HEK293 (cell line): ENCODE data around the gene PSMD12.

Experiments used
- CTCF ChIA-PET: fragments of 350-600 bp; formaldehyde crosslinking; extraction: SDS; loops from one replicate; lab custom pipeline; 2021; ENCODE audit warnings: antibody characterized with exemption; lab: Yijun Ruan, JAX
- POLR2A ChIA-PET: fragments of 300-600 bp; formaldehyde crosslinking; extraction: SDS; loops from one replicate; lab custom pipeline; 2020; ENCODE audit warnings: antibody characterized with exemption, inconsistent platforms; lab: Yijun Ruan, JAX
- H3K27ac ChIP-seq: fragments of 200-500 bp; sonication (Bioruptor generic); 2 replicates; pipeline ENCODE4 v1.5.1; 2014; ENCODE audit warnings: low read depth, low read length, control low read depth, inconsistent platforms; ENCODE audit errors: extremely low read depth
- H3K36me3 ChIP-seq, 2 experiments: fragments of 200-500 bp in 1 of 2; sonication (Bioruptor generic) in 1 of 2; 1 replicate in 1 of 2; 2 replicates in 1 of 2; pipeline ENCODE4 v1.5.1; 2014 to 2017; ENCODE audit warnings: inconsistent platforms in 2 of 2, low read length in 2 of 2; ENCODE audit not compliant: control insufficient read depth in 2 of 2, insufficient read depth in 1 of 2
- H3K4me1 ChIP-seq: fragments of 200-500 bp; sonication (Bioruptor generic); 2 replicates; pipeline ENCODE4 v1.5.1; 2014; ENCODE audit warnings: mild to moderate bottlenecking, low read length, inconsistent platforms; ENCODE audit not compliant: control insufficient read depth, insufficient read depth
- H3K4me3 ChIP-seq: 2 replicates; pipeline ENCODE4 v1.5.1; 2011; ENCODE audit warnings: low read depth, mild to moderate bottlenecking, control low read depth, low read length, moderate library complexity
- H3K9me3 ChIP-seq: fragments of 200-500 bp; sonication (Bioruptor generic); 2 replicates; pipeline ENCODE4 v1.5.1; 2014; ENCODE audit warnings: low read depth, low read length, inconsistent platforms; ENCODE audit not compliant: control insufficient read depth, insufficient read depth
- GLI4 ChIP-seq: fragments of 450-650 bp; formaldehyde crosslinking; IDR thresholded peaks from 2 replicates; pipeline ENCODE4 v1.5.1; 2016; ENCODE audit warnings: missing biosample characterization, missing genetic modification characterization
- HIC1 ChIP-seq: fragments of 450-650 bp; formaldehyde crosslinking; IDR thresholded peaks from 2 replicates; pipeline ENCODE4 v1.5.1; 2016; ENCODE audit warnings: missing biosample characterization, missing genetic modification characterization
- HOXA7 ChIP-seq: sonication (generic); formaldehyde crosslinking; IDR thresholded peaks from 2 replicates; pipeline ENCODE4 v1.8.1; 2022; ENCODE audit warnings: missing genetic modification reagents, borderline replicate concordance
- KLF17 ChIP-seq: fragments of 450-650 bp; formaldehyde crosslinking; IDR thresholded peaks from 2 replicates; pipeline ENCODE4 v1.5.1; 2016; ENCODE audit warnings: missing biosample characterization, missing genetic modification characterization
- MYNN ChIP-seq: fragments of 450-650 bp; formaldehyde crosslinking; IDR thresholded peaks from 2 replicates; pipeline ENCODE4 v1.5.1; 2016; ENCODE audit warnings: missing biosample characterization, missing genetic modification characterization, borderline replicate concordance
- PRDM4 ChIP-seq: fragments of 450-650 bp; formaldehyde crosslinking; IDR thresholded peaks from 2 replicates; pipeline ENCODE4 v1.5.1; 2017; ENCODE audit warnings: missing biosample characterization, missing genetic modification characterization
- SP2 ChIP-seq: fragments of 450-650 bp; formaldehyde crosslinking; IDR thresholded peaks from 2 replicates; pipeline ENCODE4 v1.5.1; 2016; ENCODE audit warnings: missing biosample characterization, missing genetic modification characterization
- SP3 ChIP-seq: fragments of 450-650 bp; formaldehyde crosslinking; IDR thresholded peaks from 2 replicates; pipeline ENCODE4 v1.5.1; 2016; ENCODE audit warnings: missing biosample characterization, missing genetic modification characterization
- ZBTB1 ChIP-seq: fragments of 450-650 bp; formaldehyde crosslinking; IDR thresholded peaks from 2 replicates; pipeline ENCODE4 v1.5.1; 2016; ENCODE audit warnings: missing biosample characterization, missing genetic modification characterization
- ZBTB10 ChIP-seq: fragments of 450-650 bp; formaldehyde crosslinking; IDR thresholded peaks from 2 replicates; pipeline ENCODE4 v1.5.1; 2016; ENCODE audit warnings: missing biosample characterization, missing genetic modification characterization
- ZBTB17 ChIP-seq: fragments of 450-650 bp; formaldehyde crosslinking; IDR thresholded peaks from 2 replicates; pipeline ENCODE4 v1.5.1; 2016; ENCODE audit warnings: missing biosample characterization, missing genetic modification characterization
- ZBTB8A ChIP-seq: fragments of 450-650 bp; formaldehyde crosslinking; IDR thresholded peaks from 2 replicates; pipeline ENCODE4 v1.5.1; 2016; ENCODE audit warnings: missing biosample characterization, missing genetic modification characterization
- ZFP41 ChIP-seq: fragments of 450-650 bp; formaldehyde crosslinking; IDR thresholded peaks from 2 replicates; pipeline ENCODE4 v1.5.1; 2016; ENCODE audit warnings: missing biosample characterization, missing genetic modification characterization, borderline replicate concordance
- ZNF16 ChIP-seq: fragments of 450-650 bp; formaldehyde crosslinking; IDR thresholded peaks from 2 replicates; pipeline ENCODE4 v1.5.1; 2016; ENCODE audit warnings: low read depth, missing biosample characterization, missing genetic modification characterization
- ZNF2 ChIP-seq: fragments of 450-650 bp; formaldehyde crosslinking; IDR thresholded peaks from 2 replicates; pipeline ENCODE4 v1.5.1; 2016; ENCODE audit warnings: missing biosample characterization, missing genetic modification characterization
- ZNF23 ChIP-seq: fragments of 450-650 bp; formaldehyde crosslinking; IDR thresholded peaks from 2 replicates; pipeline ENCODE4 v1.5.1; 2016; ENCODE audit warnings: missing biosample characterization, missing genetic modification characterization, borderline replicate concordance
- ZNF239 ChIP-seq: fragments of 450-650 bp; formaldehyde crosslinking; IDR thresholded peaks from 2 replicates; pipeline ENCODE4 v1.5.1; 2016; ENCODE audit warnings: missing biosample characterization, missing genetic modification characterization
- ZNF248 ChIP-seq: fragments of 450-650 bp; formaldehyde crosslinking; IDR thresholded peaks from 2 replicates; pipeline ENCODE4 v1.5.1; 2017; ENCODE audit warnings: missing biosample characterization, missing genetic modification characterization
- ZNF335 ChIP-seq: fragments of 450-650 bp; formaldehyde crosslinking; conservative IDR thresholded peaks from 2 replicates; pipeline ENCODE4 v1.5.1; 2016; ENCODE audit warnings: missing biosample characterization, missing genetic modification characterization
- ZNF341 ChIP-seq: fragments of 450-650 bp; formaldehyde crosslinking; IDR thresholded peaks from 2 replicates; pipeline ENCODE4; 2016; ENCODE audit warnings: low read depth, missing biosample characterization, missing genetic modification characterization
- ZNF366 ChIP-seq: fragments of 450-650 bp; formaldehyde crosslinking; conservative IDR thresholded peaks from 2 replicates; pipeline ENCODE4 v1.5.1; 2016; ENCODE audit warnings: missing biosample characterization, missing genetic modification characterization
- ZNF549 ChIP-seq: fragments of 450-650 bp; IDR thresholded peaks from 2 replicates; pipeline ENCODE4 v1.5.1; 2018; ENCODE audit warnings: missing biosample characterization, missing genetic modification characterization, mild to moderate bottlenecking, inconsistent platforms, moderate library complexity
- ZNF660 ChIP-seq: fragments of 450-650 bp; IDR thresholded peaks from 2 replicates; pipeline ENCODE4 v1.5.1; 2018; ENCODE audit warnings: missing biosample characterization, mild to moderate bottlenecking, missing genetic modification characterization
- ZNF692 ChIP-seq: fragments of 450-650 bp; formaldehyde crosslinking; IDR thresholded peaks from 2 replicates; pipeline ENCODE4 v1.5.1; 2016; ENCODE audit warnings: missing biosample characterization, missing genetic modification characterization
- ZNF768 ChIP-seq: fragments of 450-650 bp; formaldehyde crosslinking; IDR thresholded peaks from 2 replicates; pipeline ENCODE4 v1.5.1; 2018; ENCODE audit warnings: missing biosample characterization, mild to moderate bottlenecking, missing genetic modification characterization
- ZNF843 ChIP-seq: fragments of 450-650 bp; formaldehyde crosslinking; IDR thresholded peaks from 2 replicates; pipeline ENCODE4 v1.5.1; 2016; ENCODE audit warnings: missing biosample characterization, missing genetic modification characterization
- ZXDB ChIP-seq: fragments of 450-650 bp; formaldehyde crosslinking; IDR thresholded peaks from 2 replicates; pipeline ENCODE4 v1.5.1; 2016; ENCODE audit warnings: missing biosample characterization, missing genetic modification characterization

PSMD12 gene

GRCh38 chr17:67374329-67375053 lies 8.1 kb upstream of the PSMD12 start (continued):
- TF ChIP-seq ZBTB10 (tag by site-specific recombination): no peak
- TF ChIP-seq HOXA7: no peak
- TF ChIP-seq SP2 (tag by site-specific recombination): peak; percentile 62
- no peak for TF ChIP-seq ZNF239 (tag by site-specific recombination)
- peak; percentile 34; the same call in 1 of the 2 replicates for TF ChIP-seq KLF17 (tag by site-specific recombination)
- TF ChIP-seq ZNF366 (tag by site-specific recombination): 0 out of 2 replicates have a peak, but pooled peaks have one; percentile 20
- peak; percentile 51; the same call in 1 of the 2 replicates for TF ChIP-seq SP3
- no peak for TF ChIP-seq ZNF549 (tag by site-specific recombination)
- TF ChIP-seq ZBTB17 (tag by site-specific recombination): peak; percentile 69
- TF ChIP-seq ZNF692 (tag by site-specific recombination): no peak
- no peak for TF ChIP-seq ZXDB
- peak; percentile 84 for TF ChIP-seq HIC1 (tag by site-specific recombination)
- TF ChIP-seq ZFP41 (tag by site-specific recombination): no peak
- peak; percentile 41; the same call in 1 of the 2 replicates for TF ChIP-seq ZNF660
- TF ChIP-seq ZNF2 (tag by site-specific recombination): 0 out of 2 replicates have a peak, but pooled peaks have one; percentile 55
- TF ChIP-seq ZBTB8A: peak; percentile 59
- no peak for TF ChIP-seq ZBTB1
- no peak for TF ChIP-seq ZNF248 (tag by site-specific recombination)
- peak; percentile 98 for TF ChIP-seq ZNF341 (tag by site-specific recombination)
- TF ChIP-seq ZNF335 (tag by site-specific recombination): peak; percentile 33; the same call in 1 of the 2 replicates

GRCh38 chr17:67372751-67373150 lies 6.4 kb upstream of the PSMD12 start:
- CTCF ChIA-PET: interaction anchor here (0.5 to 3.9 kb wide), 6 partner anchors 13 to 872 kb away, joined by 3 to 32 read pairs (median 5); no protein-coding TSS in a partner anchor
- TF ChIP-seq ZNF843 (tag by site-specific recombination): no peak
- no peak for TF ChIP-seq ZNF23
- no peak for TF ChIP-seq GLI4 (tag by site-specific recombination)
- no peak for TF ChIP-seq ZNF16 (tag by site-specific recombination)
- TF ChIP-seq ZNF768 (tag by site-specific recombination): no peak
- no peak for TF ChIP-seq MYNN (tag by site-specific recombination)
- TF ChIP-seq PRDM4 (tag by site-specific recombination): no peak

More at GRCh38 chr17:67372751-67373150, 6.4 kb upstream of the PSMD12 start:
- H3K9me3 ChIP-seq: no peaks in the 10 kb centered on the region
- POLR2A ChIA-PET: no interaction called here
- no peaks in the 10 kb centered on the region for H3K36me3 ChIP-seq
- H3K27ac ChIP-seq: no peak overlapping the region
- no peak overlapping the region for H3K4me3 ChIP-seq
- peaks cover 5% of the 10 kb centered on the region; the same call in 1 of the 2 replicates for H3K4me1 ChIP-seq
